ENCODE results near the gene LHFPL6. TPM values are rescaled to one million over a fixed set of nuclear protein-coding genes. Genes with fewer than 3 reads are reported as not detected.

LHFPL6 gene
- total and polyA plus RNA-seq, 10 of the 15 experiments (the other 5 are each of a cell fraction or from before 2014, with no cell fraction given), result 0.11 to 4.6 (median 0.41) TPM

DNA sequence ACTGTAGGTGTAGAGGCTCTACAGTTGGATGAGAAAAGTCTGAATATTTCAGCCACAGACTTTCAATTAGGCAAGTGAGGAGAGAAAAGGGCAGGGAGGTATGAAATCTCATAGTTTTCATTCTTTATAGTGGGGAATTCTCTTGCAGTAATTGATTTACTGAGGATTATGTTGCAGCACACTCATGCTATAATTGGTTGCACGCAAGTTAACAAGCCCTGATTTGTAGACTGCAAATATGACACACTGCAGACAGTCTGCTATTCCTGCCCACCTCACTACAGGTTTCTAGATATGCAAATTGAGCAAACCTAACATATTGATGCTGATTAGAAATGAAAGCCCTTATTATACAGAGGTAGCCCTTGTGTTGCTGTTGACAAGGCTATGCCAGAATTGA lies 139.4 kb downstream of the LHFPL6 start (continued):
- TF ChIP-seq, protein P1, sequence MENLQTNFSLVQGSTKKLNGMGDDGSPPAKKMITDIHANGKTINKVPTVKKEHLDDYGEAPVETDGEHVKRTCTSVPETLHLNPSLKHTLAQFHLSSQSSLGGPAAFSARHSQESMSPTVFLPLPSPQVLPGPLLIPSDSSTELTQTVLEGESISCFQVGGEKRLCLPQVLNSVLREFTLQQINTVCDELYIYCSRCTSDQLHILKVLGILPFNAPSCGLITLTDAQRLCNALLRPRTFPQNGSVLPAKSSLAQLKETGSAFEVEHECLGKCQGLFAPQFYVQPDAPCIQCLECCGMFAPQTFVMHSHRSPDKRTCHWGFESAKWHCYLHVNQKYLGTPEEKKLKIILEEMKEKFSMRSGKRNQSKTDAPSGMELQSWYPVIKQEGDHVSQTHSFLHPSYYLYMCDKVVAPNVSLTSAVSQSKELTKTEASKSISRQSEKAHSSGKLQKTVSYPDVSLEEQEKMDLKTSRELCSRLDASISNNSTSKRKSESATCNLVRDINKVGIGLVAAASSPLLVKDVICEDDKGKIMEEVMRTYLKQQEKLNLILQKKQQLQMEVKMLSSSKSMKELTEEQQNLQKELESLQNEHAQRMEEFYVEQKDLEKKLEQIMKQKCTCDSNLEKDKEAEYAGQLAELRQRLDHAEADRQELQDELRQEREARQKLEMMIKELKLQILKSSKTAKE (IDR thresholded peaks at IDR 0.05; ENCODE audit: low read depth, poor library complexity, severe bottlenecking), result no peak
- TF ChIP-seq HDAC2 (IDR thresholded peaks at IDR 0.05) (no peak), TAF1 (IDR thresholded peaks at IDR 0.05; ENCODE audit: borderline replicate concordance, low read depth, low read length) (no peak), SMARCA5 (IDR thresholded peaks at IDR 0.05) (no peak)

DNA sequence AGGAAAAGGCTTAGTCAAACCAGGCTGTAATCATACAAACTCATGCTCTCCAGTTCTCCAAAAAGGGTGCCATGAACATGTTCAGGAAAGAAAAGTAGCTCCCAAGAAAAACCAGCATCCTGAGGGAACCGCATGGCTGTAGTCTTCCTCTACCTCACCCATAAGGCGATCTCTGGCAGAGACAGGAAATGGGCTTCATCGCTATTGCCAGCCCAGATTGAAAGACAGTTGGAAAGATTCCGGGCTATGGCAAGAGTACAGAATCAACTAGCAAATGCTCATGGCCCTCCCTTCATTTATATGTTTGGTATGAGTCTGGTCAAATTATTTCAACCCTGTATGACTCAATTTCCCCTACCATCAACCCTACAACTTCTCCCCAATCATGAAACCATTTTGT lies 140.1 kb downstream of the LHFPL6 start:
- no peaks in the 10 kb centered on the region for H3K79me2 ChIP-seq (ENCODE audit: control insufficient read depth, insufficient read depth, low read length)
- H2AFZ ChIP-seq (ENCODE audit: control insufficient read depth, low read depth, low read length), result no peak overlapping the region
- ATAC-seq, result no peak
- WGBS (ENCODE audit: insufficient coverage, insufficient replicate concordance, low lambda C conversion rate, missing lambda C conversion rate), result 74% methylated on average over 4 of the region's 4 CpGs
- intact Hi-C loops (cut with micrococcal nuclease; ENCODE audit: unreplicated experiment), result no loop called here
- H3K36me3 ChIP-seq (ENCODE audit: control insufficient read depth in 2 of 2, insufficient read depth in 2 of 2, low read length in 1 of 2), result no peaks in the 10 kb centered on the region
- no peak for DNase-seq (ENCODE audit: low read depth, low spot score)
- no peak overlapping the region for H3K4me2 ChIP-seq (ENCODE audit: control insufficient read depth, insufficient read depth)
- BruUV-seq (replicated peaks), result no TSS peak
- TF ChIP-seq POLR2AphosphoS2 (IDR thresholded peaks at IDR 0.05; ENCODE audit: low read depth, low read length), result no peak
- no peak for TF ChIP-seq TAF1 (IDR thresholded peaks at IDR 0.05; ENCODE audit: borderline replicate concordance, low read depth, low read length)
- no peak for TF ChIP-seq ZSCAN29 (IDR thresholded peaks at IDR 0.05)
- TF ChIP-seq NFXL1 (IDR thresholded peaks at IDR 0.05; ENCODE audit: borderline replicate concordance), result no peak
- no peak for TF ChIP-seq CBX5 (IDR thresholded peaks at IDR 0.05; ENCODE audit: low read depth)
- no peak for TF ChIP-seq NR2C2 (IDR thresholded peaks at IDR 0.05; ENCODE audit: borderline replicate concordance, control insufficient read depth, insufficient read length, low read depth)
- TF ChIP-seq RFX5 (IDR thresholded peaks at IDR 0.05; ENCODE audit: low read depth, low read length), result no peak
- TF ChIP-seq FOXK2 (IDR thresholded peaks at IDR 0.05), result no peak
- TF ChIP-seq KAT2A (conservative IDR thresholded peaks at IDR 0.05; ENCODE audit: control insufficient read depth, low read depth, low read length), result no peak
- no peak for TF ChIP-seq BACH1 (IDR thresholded peaks at IDR 0.05; ENCODE audit: borderline replicate concordance)
- H3K27me3 ChIP-seq (replicated peaks in 1 of 2; ENCODE audit: control insufficient read depth in 2 of 2, insufficient read depth in 2 of 2, low read length in 1 of 2), result no peaks in the 10 kb centered on the region
- no peak overlapping the region for H3K9ac ChIP-seq (ENCODE audit: control insufficient read depth, insufficient read depth, low read length)
- H3K4me1 ChIP-seq (ENCODE audit: control insufficient read depth, insufficient read depth, low read length), result no peaks in the 10 kb centered on the region
- CTCF ChIA-PET, result no interaction called here
- no peak overlapping the region for H3K27ac ChIP-seq (ENCODE audit: control insufficient read depth, insufficient read depth)
- SMC1A ChIA-PET (ENCODE audit: uncharacterized antibody, unreplicated experiment), result interaction anchor here (0.9 kb wide), 1 partner anchor 16 kb away, joined by 3 read pairs; no protein-coding TSS in a partner anchor
- RAD21 ChIA-PET (ENCODE audit: unreplicated experiment), result no interaction called here
- POLR2A ChIA-PET, result no interaction called here
- H3K4me3 ChIP-seq, result no peak overlapping the region
- no peaks in the 10 kb centered on the region for H3K9me3 ChIP-seq (replicated peaks; ENCODE audit: control insufficient read depth, insufficient read depth, low read length)
- no peak for FAIRE-seq
- no peaks in the 10 kb centered on the region for H4K20me1 ChIP-seq (ENCODE audit: control insufficient read depth, insufficient read depth)
- in situ Hi-C loops (cut with MboI), result no loop called here
